Uterus (tissue), 2 donors: Measurements from ENCODE around the gene CBLC.

ENCODE experiments used
- POLR2A ChIP-seq, 2 donors: fragments of 450-650 bp; IDR thresholded peaks; one replicate each; pipeline ENCODE4 v1.6.1; 2016; ENCODE audit warnings: antibody characterized with exemption in 2 of 2, mild to moderate bottlenecking in 1 of 2, moderate library complexity in 1 of 2
- TF ChIP-seq, protein P1 (sequence below), 4 experiments: fragments of 200-600 bp in 2 of 4; fragments of 450-650 bp in 2 of 4; sonication (generic) in 2 of 4; IDR thresholded peaks; one replicate each; pipeline ENCODE4 v1.5.1; 2016 to 2019; ENCODE audit warnings: antibody characterized with exemption in 4 of 4, mild to moderate bottlenecking in 2 of 4, moderate library complexity in 1 of 4

DNA sequence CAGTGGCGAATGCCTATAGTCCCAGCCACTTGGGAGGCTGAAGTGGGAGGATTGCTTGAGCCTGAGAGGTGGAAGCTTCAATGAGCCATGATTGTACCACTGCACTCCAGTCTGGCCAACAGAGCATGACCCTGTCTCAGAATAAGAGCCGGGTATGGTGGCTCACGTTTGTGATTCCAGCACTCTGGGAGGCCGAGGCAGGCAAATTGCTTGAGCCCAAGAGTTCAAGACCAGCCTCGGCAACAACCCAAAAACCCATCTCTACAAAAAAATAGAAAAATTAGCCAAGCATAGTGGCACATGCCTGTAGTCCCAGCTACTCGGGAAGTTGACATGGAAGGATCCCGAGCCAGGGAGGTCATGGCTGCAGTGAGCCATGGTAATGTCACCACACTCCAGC is 63.1 kb downstream of the CBLC start:
- TF ChIP-seq, protein P1, sequence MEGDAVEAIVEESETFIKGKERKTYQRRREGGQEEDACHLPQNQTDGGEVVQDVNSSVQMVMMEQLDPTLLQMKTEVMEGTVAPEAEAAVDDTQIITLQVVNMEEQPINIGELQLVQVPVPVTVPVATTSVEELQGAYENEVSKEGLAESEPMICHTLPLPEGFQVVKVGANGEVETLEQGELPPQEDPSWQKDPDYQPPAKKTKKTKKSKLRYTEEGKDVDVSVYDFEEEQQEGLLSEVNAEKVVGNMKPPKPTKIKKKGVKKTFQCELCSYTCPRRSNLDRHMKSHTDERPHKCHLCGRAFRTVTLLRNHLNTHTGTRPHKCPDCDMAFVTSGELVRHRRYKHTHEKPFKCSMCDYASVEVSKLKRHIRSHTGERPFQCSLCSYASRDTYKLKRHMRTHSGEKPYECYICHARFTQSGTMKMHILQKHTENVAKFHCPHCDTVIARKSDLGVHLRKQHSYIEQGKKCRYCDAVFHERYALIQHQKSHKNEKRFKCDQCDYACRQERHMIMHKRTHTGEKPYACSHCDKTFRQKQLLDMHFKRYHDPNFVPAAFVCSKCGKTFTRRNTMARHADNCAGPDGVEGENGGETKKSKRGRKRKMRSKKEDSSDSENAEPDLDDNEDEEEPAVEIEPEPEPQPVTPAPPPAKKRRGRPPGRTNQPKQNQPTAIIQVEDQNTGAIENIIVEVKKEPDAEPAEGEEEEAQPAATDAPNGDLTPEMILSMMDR (IDR thresholded peaks at IDR 0.05), result no peak
- no peak for TF ChIP-seq POLR2A (IDR thresholded peaks at IDR 0.05)
